ENCODE measurements around the gene POLR1F.

POLR1F gene

DNA sequence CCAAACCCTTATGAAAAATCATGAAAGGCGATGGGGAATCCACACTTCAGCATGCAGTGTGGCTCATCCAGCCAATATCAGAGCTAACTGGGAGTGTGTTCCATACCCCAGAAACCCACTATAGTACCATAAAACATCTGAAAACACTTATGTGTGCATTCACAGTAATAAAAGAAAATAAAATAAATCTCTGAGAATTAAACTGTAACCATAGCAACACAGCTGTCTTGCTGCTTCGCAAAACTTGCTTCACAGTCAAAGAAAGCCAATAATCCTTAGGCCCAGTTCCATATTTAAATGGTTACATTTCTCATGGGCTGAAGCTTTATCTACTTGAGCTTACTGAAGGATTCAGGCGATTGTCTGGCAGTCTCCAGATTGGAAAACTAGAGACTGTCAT, 19.9 kb upstream of the POLR1F start:
- DNase-seq (ENCODE audit: low spot score), result no peak
- H3K4me3 ChIP-seq, result no peak overlapping the region
- TF ChIP-seq, protein P1, sequence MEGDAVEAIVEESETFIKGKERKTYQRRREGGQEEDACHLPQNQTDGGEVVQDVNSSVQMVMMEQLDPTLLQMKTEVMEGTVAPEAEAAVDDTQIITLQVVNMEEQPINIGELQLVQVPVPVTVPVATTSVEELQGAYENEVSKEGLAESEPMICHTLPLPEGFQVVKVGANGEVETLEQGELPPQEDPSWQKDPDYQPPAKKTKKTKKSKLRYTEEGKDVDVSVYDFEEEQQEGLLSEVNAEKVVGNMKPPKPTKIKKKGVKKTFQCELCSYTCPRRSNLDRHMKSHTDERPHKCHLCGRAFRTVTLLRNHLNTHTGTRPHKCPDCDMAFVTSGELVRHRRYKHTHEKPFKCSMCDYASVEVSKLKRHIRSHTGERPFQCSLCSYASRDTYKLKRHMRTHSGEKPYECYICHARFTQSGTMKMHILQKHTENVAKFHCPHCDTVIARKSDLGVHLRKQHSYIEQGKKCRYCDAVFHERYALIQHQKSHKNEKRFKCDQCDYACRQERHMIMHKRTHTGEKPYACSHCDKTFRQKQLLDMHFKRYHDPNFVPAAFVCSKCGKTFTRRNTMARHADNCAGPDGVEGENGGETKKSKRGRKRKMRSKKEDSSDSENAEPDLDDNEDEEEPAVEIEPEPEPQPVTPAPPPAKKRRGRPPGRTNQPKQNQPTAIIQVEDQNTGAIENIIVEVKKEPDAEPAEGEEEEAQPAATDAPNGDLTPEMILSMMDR (IDR thresholded peaks at IDR 0.05), result no peak
- H3K27ac ChIP-seq, result no peak overlapping the region

DNA sequence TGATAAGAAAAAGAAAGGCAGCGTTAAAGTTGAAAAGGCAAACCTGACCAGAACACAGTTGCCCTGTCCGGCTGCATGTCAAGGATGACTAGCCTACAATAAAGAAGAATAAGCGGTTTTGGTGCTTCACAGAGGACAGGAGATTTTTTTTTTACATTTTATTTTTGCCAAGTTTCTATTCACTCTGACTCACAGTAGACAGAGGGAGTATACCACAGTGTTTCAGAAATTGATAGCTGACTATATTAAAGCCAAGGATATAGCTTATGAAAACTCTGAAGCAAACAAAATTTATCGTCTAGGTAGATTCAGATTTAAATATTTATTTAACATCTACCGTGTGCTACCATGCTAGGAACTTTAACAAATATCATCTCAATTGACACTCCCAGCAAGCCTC, 16.9 kb upstream of the POLR1F start:
- Histone ChIP-seq H3K27ac (no peak overlapping the region), H3K4me3 (no peak overlapping the region)
- no peak for DNase-seq (ENCODE audit: low spot score)
- TF ChIP-seq, protein P1 (IDR thresholded peaks at IDR 0.05), result no peak

DNA sequence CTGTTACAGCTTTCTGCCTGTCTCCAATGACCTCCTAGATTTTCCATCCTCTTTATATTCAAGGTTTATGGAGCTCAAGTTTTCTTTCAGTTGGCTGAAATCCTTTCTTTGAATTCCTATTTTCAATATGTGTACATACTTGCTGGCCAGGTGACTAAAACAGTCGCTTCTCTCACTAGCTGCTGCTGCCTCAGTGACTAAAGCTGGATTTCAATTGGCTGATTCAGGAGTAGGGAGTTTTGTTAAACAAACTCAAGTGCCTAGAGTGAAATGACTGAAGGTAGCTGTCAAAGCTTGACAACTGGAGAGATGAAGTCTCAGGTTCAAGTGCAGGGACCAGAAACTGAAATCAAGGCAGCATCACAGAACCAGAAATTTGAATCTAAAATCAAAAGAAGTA, 6.7 kb upstream of the POLR1F start:
- TF ChIP-seq, protein P1 (IDR thresholded peaks at IDR 0.05), result no peak
- DNase-seq (ENCODE audit: low spot score), result no peak
- H3K27ac ChIP-seq, result no peak overlapping the region
- no peak overlapping the region for H3K4me3 ChIP-seq

DNA sequence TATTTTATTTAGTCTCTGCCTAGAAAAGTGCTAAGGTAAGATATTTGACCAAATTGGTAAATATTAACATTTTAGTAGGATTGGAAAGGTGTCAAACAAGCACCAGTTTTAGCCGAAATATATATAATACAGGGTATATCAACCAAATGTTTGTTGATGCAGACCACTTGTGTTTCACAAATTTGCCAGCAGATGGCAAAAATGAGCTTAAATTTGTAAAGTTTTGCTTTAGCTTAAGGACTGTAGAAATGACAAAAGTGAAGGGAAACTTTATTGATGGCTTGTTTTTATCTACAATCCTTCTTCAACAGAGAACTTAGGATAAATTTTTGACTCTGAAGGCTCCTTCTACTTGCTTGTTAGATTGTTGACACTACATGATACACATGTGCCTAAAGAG, 4.8 kb upstream of the POLR1F start:
- DNase-seq (ENCODE audit: low spot score), result no peak
- H3K4me3 ChIP-seq, result no peak overlapping the region
- TF ChIP-seq, protein P1 (IDR thresholded peaks at IDR 0.05), result peak; percentile 42
- H3K27ac ChIP-seq, result no peak overlapping the region

DNA sequence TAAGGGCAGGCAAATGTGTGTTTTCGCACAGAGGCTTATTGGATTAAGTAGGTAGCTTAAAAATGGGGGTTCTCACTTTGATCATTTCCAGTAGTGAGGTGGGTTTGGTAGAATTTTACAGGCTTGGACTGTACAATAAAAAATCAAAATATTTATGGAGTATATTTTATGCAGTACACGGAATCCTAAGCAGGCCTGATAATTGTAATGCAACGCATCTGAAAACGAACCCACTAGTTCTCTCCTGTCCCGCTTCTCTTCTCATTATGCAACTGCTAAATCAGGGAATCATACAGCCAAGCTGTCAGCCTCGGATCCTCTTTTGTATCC, 377 bp upstream of the POLR1F start:
- Histone ChIP-seq H3K4me3 (peak overlapping the region; percentile 89), H3K27ac (peak overlapping the region; percentile 65 to 83)
- no peak for DNase-seq (ENCODE audit: low spot score)
- TF ChIP-seq, protein P1 (IDR thresholded peaks at IDR 0.05), result no peak

DNA sequence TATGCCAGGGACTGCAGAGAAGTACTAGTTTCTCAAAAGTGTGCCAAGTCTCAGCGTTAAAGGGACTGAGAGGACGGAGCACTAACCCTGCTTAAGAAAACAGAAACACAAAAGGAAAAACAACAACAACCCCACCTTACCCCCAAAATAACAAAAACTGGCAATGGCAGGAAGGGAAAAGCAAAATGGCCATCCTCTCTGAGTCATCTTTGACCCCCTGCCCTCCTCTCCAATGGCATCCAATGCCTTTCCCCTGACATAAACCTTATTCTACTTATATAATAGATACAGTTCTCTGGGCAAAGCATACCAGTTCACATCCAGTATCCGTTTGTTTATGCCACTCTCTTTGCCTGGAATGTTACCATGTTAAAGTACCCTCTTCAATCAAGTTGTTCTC, 1.6 kb downstream of the POLR1F start:
- Histone ChIP-seq H3K27ac (no peak overlapping the region), H3K4me3 (peak overlapping the region; percentile 89)
- DNase-seq (ENCODE audit: low spot score), result no peak
- TF ChIP-seq, protein P1 (IDR thresholded peaks at IDR 0.05), result no peak

DNA sequence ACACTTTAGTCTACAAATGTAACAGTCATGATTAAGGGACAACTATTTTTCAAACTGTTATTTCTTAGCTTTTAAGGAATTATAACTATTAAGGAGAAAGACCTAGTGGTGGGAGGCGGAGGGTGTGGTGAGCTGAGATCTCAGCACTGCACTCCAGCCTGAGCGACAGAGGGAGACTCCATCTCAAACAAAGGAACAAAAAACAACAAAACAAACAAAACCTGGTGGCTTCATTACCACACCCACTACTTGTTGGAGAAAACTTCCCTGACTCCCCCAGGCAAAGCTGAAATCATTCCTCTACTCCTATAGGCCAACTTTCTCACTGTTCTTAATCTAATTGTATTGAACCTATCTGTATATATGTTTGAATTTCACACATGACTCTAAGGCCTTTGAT, 3.2 kb downstream of the POLR1F start:
- DNase-seq (ENCODE audit: low spot score), result no peak
- TF ChIP-seq, protein P1 (IDR thresholded peaks at IDR 0.05), result no peak
- Histone ChIP-seq H3K27ac (no peak overlapping the region), H3K4me3 (no peak overlapping the region)

All from coronary artery (tissue), 2 donors.